Activated naive CD8-positive, alpha-beta T cell treated with anti-CD3 and anti-CD28 coated beads, Interleukin-2, amount 10 ng/mL, durations not matched to agents 7 days and 5 days (primary cell): ENCODE data around the gene FAM234B. TPM values are rescaled to one million over a fixed set of nuclear protein-coding genes. Genes with fewer than 3 reads are reported as not detected.
"Not testable (repeated sequence)": the region's sequence is repeated elsewhere in the genome, so short reads cannot be mapped to it uniquely, and the experiment has no call there.

Source experiments
- ATAC-seq: fragments of 150-1000 bp; cut with Tn5 transposase; one replicate; pipeline ENCODE4 v1.10.0; 2021; ENCODE audit warnings: low read depth, moderate library complexity
- POLR2A ChIA-PET: fragments of 350-600 bp; sonication (Branson Sonifier 250); formaldehyde crosslinking; loops from one replicate; lab custom pipeline; 2021; ENCODE audit warnings: antibody characterized with exemption; lab: Charles Lee
- DNase-seq: peaks from one replicate; pipeline ENCODE4 v3.0.0; 2021
- H3K27ac Mint-ChIP-seq: one replicate; pipeline ENCODE4 v1.8.0; 2022; ENCODE audit warnings: mild to moderate bottlenecking, mixed read lengths
- H3K27me3 Mint-ChIP-seq: one replicate; pipeline ENCODE4 v1.8.0; 2022; ENCODE audit warnings: mild to moderate bottlenecking, moderate library complexity, mixed read lengths
- H3K36me3 Mint-ChIP-seq: one replicate; pipeline ENCODE4 v1.8.0; 2021; ENCODE audit warnings: mild to moderate bottlenecking, mixed read lengths
- H3K4me1 Mint-ChIP-seq: one replicate; pipeline ENCODE4 v1.8.0; 2021; ENCODE audit warnings: mixed read lengths
- H3K4me3 Mint-ChIP-seq: one replicate; pipeline ENCODE4 v1.8.0; 2022; ENCODE audit warnings: mild to moderate bottlenecking, moderate library complexity, mixed read lengths
- H3K9me3 Mint-ChIP-seq: one replicate; pipeline ENCODE4 v1.8.0; 2021; ENCODE audit warnings: mixed read lengths
- total RNA-seq, 2 experiments: library from RNA; stranded (reverse); gene quantifications; one replicate each; pipeline ENCODE4 v1.2.3, GENCODE V29; 2021

Gene FAM234B
- total RNA-seq, 2 experiments from 2014 or later: 5.1 to 6.8 TPM

DNA sequence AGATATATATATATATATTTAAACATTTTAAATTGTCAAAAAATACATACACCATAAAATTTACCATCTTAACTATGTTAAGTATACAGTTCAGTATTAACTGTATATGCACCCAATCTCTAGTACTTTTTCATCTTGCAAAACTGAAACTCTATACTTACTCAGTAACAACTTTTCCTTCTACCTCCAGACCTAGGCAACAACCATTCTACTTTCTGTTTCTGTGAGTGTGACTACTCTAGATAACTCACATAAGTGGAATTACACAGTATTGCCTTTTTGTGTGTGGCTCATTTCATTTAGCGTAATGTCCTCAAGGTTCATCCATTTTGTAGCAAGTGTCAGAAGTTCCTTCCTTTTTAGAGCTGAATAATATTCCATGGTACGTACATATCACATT is 8.2 kb downstream of the FAM234B start:
- H3K27me3 Mint-ChIP-seq: no peaks in the 10 kb centered on the region
- peaks cover 4% of the 10 kb centered on the region for H3K4me1 Mint-ChIP-seq
- ATAC-seq (no peak), DNase-seq (no peak)
- no peak overlapping the region for H3K4me3 Mint-ChIP-seq
- H3K27ac Mint-ChIP-seq: no peak overlapping the region
- peaks cover 10% of the 10 kb centered on the region for H3K36me3 Mint-ChIP-seq
- peaks cover 14% of the 10 kb centered on the region for H3K9me3 Mint-ChIP-seq
- POLR2A ChIA-PET: no interaction called here

DNA sequence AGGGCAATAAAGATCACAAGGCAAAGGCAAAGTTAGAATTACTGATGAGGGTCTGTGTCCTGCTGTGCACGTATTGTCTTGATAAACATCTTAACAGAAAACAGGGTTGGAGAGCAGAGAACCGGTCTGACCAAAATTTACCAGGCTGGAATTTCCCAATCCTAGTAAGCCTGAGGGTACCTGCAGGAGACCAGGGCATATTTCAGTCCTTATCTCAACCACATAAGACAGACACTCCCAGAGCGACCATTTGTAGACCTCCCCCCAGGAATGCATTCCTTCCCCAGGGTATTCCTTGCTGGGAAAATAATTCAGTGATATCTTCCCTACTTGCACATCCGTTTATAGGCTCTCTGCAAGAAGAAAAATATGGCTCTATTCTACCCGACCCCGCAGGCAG is 9.4 kb downstream of the FAM234B start:
- H3K4me3 Mint-ChIP-seq, POLR2A ChIA-PET, DNase-seq, ATAC-seq, H3K27me3 Mint-ChIP-seq, H3K36me3 Mint-ChIP-seq, H3K4me1 Mint-ChIP-seq, H3K27ac Mint-ChIP-seq: not testable (repeated sequence)
- H3K9me3 Mint-ChIP-seq: peaks cover 14% of the 10 kb centered on the region

DNA sequence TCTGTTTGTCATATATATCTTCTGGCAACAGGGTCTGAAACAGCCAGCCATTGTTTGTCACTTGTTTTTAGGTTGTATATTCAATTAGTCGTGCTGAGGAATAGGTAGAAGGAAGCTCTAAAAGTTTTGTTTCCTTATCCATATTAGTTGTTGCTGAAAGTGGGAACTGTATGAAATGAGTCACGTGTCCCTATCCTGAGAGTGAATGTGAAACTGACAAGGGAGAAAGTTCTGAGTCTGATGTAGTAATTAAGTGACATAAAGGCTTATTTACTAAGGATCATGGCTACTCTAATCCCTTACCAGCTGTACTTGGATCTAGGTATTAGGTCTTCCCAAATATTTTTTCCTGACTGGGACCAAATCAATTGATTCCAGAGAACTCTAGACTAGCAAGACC is 16.4 kb downstream of the FAM234B start:
- H3K36me3 Mint-ChIP-seq: no peaks in the 10 kb centered on the region
- no peak overlapping the region for H3K4me3 Mint-ChIP-seq
- POLR2A ChIA-PET: no interaction called here
- no peak for DNase-seq
- H3K27me3 Mint-ChIP-seq: no peaks in the 10 kb centered on the region
- ATAC-seq: no peak
- no peak overlapping the region for H3K27ac Mint-ChIP-seq
- no peaks in the 10 kb centered on the region for H3K9me3 Mint-ChIP-seq
- H3K4me1 Mint-ChIP-seq: peaks cover 2% of the 10 kb centered on the region

DNA sequence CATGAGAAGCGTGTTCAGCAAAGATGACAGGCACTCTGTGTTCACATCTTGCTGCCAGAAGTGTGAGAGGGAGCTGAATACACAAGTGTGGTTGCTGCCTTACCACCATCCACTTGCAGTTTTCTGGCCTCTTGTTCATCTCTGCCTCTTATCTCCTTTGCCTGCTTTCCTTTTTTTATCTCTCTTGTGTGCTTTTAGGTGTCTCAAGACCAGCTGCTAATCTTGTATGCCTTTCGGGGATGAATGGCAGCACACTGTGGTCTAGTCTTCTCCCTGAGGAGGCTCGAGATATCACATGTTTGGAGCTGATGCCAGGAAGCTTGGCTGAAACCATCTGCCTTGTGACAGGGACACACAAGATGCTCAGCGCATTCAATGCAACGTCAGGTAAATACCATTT is 17.2 kb downstream of the FAM234B start:
- ATAC-seq: no peak
- no peaks in the 10 kb centered on the region for H3K27me3 Mint-ChIP-seq
- no peaks in the 10 kb centered on the region for H3K36me3 Mint-ChIP-seq
- no peak for DNase-seq
- no peak overlapping the region for H3K27ac Mint-ChIP-seq
- no peaks in the 10 kb centered on the region for H3K9me3 Mint-ChIP-seq
- POLR2A ChIA-PET: no interaction called here
- peaks cover under 1% of the 10 kb centered on the region for H3K4me1 Mint-ChIP-seq
- no peak overlapping the region for H3K4me3 Mint-ChIP-seq

DNA sequence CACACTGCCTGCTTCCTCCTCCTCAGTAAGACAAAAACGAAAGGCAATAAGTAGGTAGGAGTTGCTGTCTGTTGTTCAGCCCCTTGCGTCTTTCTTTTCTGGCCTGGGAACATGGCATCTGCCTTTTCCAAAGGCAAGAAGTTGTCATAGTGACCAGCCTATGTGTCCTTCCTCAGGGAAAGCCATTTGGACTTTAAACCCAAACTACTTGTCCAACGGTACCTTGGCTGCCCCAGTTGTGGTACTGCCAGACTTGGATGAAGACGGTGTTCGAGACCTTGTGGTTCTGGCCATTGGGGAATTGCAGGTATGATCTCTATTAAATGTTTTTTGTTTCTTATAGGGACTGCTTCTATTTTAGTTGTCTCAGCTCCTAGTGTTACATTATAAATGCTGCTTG is 18.5 kb downstream of the FAM234B start:
- peaks cover 8% of the 10 kb centered on the region for H3K4me1 Mint-ChIP-seq
- no peaks in the 10 kb centered on the region for H3K9me3 Mint-ChIP-seq
- POLR2A ChIA-PET: no interaction called here
- no peak overlapping the region for H3K27ac Mint-ChIP-seq
- no peaks in the 10 kb centered on the region for H3K27me3 Mint-ChIP-seq
- peaks cover 2% of the 10 kb centered on the region for H3K36me3 Mint-ChIP-seq
- ATAC-seq: no peak
- no peak for DNase-seq
- H3K4me3 Mint-ChIP-seq: no peak overlapping the region

DNA sequence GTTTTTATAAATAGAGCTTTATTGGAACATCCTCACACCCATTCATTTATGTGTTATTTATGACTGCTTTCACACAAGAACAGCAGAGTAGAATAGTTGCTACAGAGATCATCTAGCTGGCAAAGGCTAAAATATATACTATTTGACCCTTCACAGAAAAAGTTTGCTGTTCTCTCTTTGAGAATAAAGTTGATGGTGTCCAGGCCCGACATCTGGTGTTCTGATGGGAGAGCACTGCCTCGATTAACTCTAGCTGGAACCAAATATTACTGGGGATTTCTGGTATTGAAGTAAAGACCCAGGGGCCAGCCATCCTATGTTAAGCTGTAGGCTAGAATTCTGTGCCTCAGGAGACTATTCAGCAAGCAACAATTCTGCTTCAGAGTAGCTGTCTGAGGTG is 21.8 kb downstream of the FAM234B start:
- H3K27ac Mint-ChIP-seq: no peak overlapping the region
- ATAC-seq (no peak), DNase-seq (no peak)
- peaks cover 5% of the 10 kb centered on the region for H3K36me3 Mint-ChIP-seq
- H3K4me1 Mint-ChIP-seq: peaks cover 8% of the 10 kb centered on the region
- H3K4me3 Mint-ChIP-seq: no peak overlapping the region
- H3K27me3 Mint-ChIP-seq: no peaks in the 10 kb centered on the region
- no peaks in the 10 kb centered on the region for H3K9me3 Mint-ChIP-seq
- POLR2A ChIA-PET: no interaction called here

DNA sequence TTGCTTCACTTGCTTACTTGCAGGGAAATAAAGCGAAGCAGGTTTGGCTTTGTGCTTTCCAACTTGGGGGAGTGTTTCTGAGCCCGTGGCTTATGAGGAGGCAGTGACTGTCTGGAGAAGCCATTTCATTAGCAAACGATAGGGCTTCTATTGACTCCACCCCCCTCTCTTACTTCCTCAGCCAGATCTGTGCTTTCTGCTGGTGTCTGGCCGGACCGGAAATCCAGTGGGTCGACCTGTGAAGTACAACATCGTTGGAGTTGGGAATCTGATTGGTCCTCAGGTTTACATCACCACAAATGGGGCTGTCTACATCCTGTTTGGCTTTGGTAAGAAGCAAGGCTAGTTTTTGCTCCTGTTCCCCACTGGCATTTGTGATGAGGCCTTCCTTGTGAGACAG is 22.3 kb downstream of the FAM234B start:
- POLR2A ChIA-PET: no interaction called here
- H3K27ac Mint-ChIP-seq: no peak overlapping the region

DNA sequence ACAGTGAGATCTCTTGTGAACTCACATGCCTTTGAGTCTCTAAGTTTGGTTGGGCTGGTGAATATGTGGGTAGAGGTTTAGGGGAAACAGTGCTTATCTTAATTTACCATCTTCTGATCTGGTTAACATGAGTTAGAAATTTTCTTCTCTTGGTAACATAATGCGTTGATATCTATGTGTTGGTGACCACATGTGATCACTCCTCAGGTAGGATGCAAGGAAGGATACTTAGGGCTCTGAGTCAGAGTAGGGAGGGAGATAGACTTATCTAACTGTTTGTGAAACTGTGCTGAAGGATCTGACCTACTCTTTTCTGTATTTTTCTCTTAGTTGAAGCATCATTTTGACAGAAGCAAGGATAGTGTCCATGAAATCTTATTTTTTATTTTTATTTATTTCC is 23.1 kb downstream of the FAM234B start:
- ATAC-seq: no peak
- H3K27ac Mint-ChIP-seq: no peak overlapping the region
- H3K27me3 Mint-ChIP-seq: no peaks in the 10 kb centered on the region

More for the DNA sequence above, 22.3 kb downstream of the FAM234B start:
- Mint-ChIP-seq H3K27me3 (no peaks in the 10 kb centered on the region), H3K36me3 (peaks cover 5% of the 10 kb centered on the region), H3K9me3 (no peaks in the 10 kb centered on the region), H3K4me3 (no peak overlapping the region), H3K4me1 (peaks cover 8% of the 10 kb centered on the region)
- DNase-seq (no peak), ATAC-seq (no peak)

DNA sequence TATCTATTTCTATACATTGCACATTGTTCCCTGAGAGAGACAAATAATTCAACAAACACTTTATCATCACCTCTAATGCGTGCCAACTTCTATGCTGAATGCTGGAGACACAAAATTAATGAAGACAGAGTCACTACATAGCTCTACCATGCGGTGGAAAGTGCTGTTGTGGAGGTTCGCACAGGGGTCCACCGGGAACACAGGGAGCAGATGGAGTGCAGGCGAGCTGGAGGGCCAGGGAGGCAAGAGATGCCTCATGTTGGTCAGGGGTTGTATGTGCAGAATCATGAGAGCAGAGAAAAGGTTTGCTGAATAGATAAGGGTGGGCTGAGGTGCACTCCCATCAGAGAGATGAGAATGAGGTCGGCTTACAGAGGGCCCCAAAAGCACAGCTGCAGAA is 25.2 kb downstream of the FAM234B start:
- Mint-ChIP-seq H3K4me3 (no peak overlapping the region), H3K36me3 (peaks cover 7% of the 10 kb centered on the region), H3K27me3 (no peaks in the 10 kb centered on the region), H3K9me3 (no peaks in the 10 kb centered on the region), H3K4me1 (peaks cover 8% of the 10 kb centered on the region), H3K27ac (no peak overlapping the region)
- POLR2A ChIA-PET: no interaction called here
- DNase-seq (no peak), ATAC-seq (no peak)

More for the DNA sequence above, 23.1 kb downstream of the FAM234B start:
- Mint-ChIP-seq H3K36me3 (peaks cover 7% of the 10 kb centered on the region), H3K9me3 (no peaks in the 10 kb centered on the region), H3K4me3 (no peak overlapping the region), H3K4me1 (peaks cover 8% of the 10 kb centered on the region)
- POLR2A ChIA-PET: no interaction called here
- DNase-seq: no peak

DNA sequence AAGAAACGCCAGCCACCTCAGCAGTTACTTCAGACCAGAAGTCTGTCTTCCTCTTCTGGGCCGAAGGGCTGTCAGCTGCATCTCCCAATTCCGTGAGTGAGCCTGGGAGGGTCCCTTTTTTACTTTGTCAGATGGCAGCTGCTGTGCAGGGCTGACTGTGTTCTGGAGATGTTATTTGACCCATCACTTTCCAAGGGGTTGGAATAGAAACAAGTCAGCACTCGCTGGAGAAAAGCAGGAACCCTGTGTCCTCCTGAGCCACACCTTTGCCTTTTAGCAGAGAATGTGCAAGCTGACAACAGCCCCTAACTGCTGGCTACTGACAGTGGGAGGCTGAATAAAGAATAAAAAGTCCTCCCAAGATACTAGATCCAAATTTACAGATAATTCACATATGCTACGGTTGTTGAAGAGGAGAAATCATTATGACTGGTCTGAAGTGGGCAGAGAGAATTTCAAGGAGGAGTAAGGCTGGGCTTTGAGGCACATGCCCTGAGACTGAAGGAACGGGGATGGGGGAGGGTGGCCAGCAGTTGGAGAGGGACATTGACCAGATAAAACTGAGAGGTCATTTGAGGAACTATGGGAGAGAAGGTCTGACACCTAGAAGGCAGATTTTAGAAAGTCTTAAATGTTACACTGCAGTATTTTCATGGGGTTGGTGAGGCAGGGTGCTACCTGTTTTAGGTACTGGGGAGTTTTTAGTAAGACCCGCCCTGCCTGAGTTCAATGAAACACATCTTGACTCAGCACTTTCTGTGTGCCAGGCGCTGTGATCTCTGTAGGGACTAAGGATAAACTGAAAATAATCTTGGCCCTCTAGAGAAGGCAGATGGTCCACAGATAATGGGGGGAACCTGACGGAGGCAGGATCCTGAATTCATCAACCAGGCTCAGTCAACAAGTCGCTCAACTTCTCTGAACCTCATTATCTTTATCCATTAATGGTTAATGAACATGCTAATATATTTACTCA is 27.4 kb downstream of the FAM234B start:
- Mint-ChIP-seq H3K27me3 (no peaks in the 10 kb centered on the region), H3K4me3 (no peak overlapping the region), H3K4me1 (peaks cover 8% of the 10 kb centered on the region), H3K27ac (no peak overlapping the region), H3K36me3 (peaks cover 7% of the 10 kb centered on the region), H3K9me3 (no peaks in the 10 kb centered on the region)
- ATAC-seq (no peak), DNase-seq (no peak)
- POLR2A ChIA-PET: no interaction called here

DNA sequence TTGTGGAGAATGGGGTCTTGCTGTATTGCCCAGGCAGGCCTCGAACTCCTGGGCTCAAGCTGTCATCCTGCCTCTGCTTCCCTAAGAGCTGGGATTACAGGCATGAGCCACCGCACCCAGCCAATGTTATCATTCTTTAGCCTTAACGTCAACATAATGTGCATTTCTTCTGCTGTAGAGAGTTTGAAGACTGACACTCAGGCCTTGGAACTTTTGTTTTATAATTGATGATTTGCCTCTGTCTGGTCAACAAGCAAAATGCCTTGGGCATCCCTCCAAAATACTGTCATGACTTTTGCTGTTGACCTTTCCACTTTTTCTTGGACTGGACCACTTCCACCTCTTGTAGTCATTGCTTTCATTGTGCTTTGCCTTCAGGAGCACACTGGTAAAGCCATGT is 29.0 kb downstream of the FAM234B start:
- POLR2A ChIA-PET: no interaction called here
- no peaks in the 10 kb centered on the region for H3K4me1 Mint-ChIP-seq
- no peaks in the 10 kb centered on the region for H3K27me3 Mint-ChIP-seq
- ATAC-seq: no peak
- no peak overlapping the region for H3K27ac Mint-ChIP-seq
- H3K36me3 Mint-ChIP-seq: peaks cover 8% of the 10 kb centered on the region
- no peak for DNase-seq
- H3K4me3 Mint-ChIP-seq: no peak overlapping the region
- H3K9me3 Mint-ChIP-seq: no peaks in the 10 kb centered on the region

DNA sequence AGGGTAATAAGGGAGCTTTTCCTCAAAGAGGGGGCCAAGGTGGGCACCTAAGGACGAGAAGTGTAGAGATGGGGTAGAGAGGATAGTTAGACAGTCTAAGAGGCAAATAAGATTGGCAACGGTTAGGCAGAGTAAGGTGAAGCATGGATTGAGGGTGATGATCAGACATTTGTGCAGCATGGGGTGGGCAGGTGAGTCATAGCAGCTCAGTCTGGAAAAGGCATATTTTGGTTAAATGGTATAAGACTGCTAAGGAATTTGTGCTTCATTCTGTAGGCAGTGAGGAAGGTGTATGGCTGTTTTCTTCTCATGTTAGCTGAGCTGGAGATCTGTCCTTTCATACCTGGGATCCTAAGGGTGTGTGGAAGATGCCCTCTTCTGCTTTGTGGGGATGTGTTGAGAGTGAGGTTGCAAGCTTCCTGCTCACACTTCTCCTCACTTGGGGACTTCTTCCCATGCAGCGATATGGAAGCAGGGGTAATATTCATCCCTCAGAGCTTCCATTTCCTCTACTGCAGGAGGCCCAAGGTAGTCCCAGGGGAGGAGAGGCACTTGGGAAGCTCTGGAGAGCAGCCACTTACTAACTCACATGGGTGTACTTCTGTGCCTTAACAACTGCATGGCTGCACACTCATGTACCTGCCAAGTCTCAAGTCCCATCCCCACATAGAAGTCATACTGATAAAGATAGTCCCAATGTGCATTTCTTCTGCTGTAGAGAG is 30.4 kb downstream of the FAM234B start:
- ATAC-seq (no peak), DNase-seq (no peak)
- H3K27me3 Mint-ChIP-seq: no peaks in the 10 kb centered on the region
- peaks cover 5% of the 10 kb centered on the region for H3K36me3 Mint-ChIP-seq
- no peaks in the 10 kb centered on the region for H3K4me1 Mint-ChIP-seq
- H3K9me3 Mint-ChIP-seq: no peaks in the 10 kb centered on the region
- POLR2A ChIA-PET: no interaction called here
- H3K27ac Mint-ChIP-seq: no peak overlapping the region
- H3K4me3 Mint-ChIP-seq: no peak overlapping the region

DNA sequence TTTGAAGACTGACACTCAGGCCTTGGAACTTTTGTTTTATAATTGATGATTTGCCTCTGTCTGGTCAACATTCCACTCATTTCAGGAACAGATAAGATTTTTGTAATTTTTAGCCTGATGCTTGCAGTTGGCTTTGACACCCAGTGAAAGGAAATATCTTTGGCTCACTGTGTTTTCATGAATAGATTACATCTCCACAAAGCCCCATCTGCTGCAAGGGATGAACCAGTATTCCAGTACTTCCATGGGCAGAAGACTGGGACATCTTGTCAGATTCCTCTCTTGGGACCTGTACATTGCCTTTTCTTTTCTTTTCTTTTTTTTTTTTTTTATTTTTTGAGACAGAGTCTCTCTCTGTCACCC is 30.9 kb downstream of the FAM234B start:
- H3K4me1 Mint-ChIP-seq: no peaks in the 10 kb centered on the region
- ATAC-seq (no peak), DNase-seq (no peak)
- peaks cover 5% of the 10 kb centered on the region for H3K36me3 Mint-ChIP-seq
- no peaks in the 10 kb centered on the region for H3K27me3 Mint-ChIP-seq
- H3K4me3 Mint-ChIP-seq: no peak overlapping the region
- H3K27ac Mint-ChIP-seq: no peak overlapping the region
- POLR2A ChIA-PET: no interaction called here
- H3K9me3 Mint-ChIP-seq: no peaks in the 10 kb centered on the region
